HG02981 (cell line): ENCODE data around the gene ITPR1.

ENCODE experiments used
- ATAC-seq: cut with Tn5 transposase; IDR thresholded peaks from one replicate; pipeline ENCODE4 v1.9.1; 2021; ENCODE audit warnings: mild to moderate bottlenecking, moderate library complexity; ENCODE audit not compliant: unreplicated experiment

The ITPR1 gene

GRCh38 chr3:4768021-4768420, 274.9 kb downstream of the ITPR1 start:
- ATAC-seq, result no peak

- no peak for ATAC-seq
Observed at GRCh38 chr3:4768521-4768920, 275.4 kb downstream of the ITPR1 start.

GRCh38 chr3:4770561-4770960, 277.4 kb downstream of the ITPR1 start:
- ATAC-seq, result no peak

GRCh38 chr3:4771243-4771642, 278.1 kb downstream of the ITPR1 start:
- no peak for ATAC-seq

- ATAC-seq, result no peak
Observed at GRCh38 chr3:4772171-4772804, 279.1 kb downstream of the ITPR1 start.

GRCh38 chr3:4772858-4773257, 279.7 kb downstream of the ITPR1 start:
- ATAC-seq, result no peak

DNA sequence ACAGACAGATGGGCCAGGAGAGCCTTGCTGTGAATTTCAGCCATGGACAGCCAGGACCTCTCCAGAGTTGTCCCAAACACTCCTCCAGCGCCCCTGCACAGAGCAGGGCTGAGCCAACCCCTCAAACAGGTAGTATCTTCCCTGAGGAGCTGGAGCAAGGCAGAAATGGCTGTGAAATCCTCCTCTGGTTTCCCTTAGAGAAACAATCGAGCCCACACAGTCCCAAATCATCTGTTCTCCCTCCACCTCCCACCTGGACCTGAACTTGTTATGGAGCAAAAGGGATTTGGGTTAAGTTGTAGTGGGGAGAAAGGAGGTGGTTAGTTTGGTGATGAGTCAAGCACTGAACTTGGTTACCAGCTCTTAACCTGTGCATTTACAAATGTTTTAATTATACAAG, 280.4 kb downstream of the ITPR1 start:
- ATAC-seq, result no peak

DNA sequence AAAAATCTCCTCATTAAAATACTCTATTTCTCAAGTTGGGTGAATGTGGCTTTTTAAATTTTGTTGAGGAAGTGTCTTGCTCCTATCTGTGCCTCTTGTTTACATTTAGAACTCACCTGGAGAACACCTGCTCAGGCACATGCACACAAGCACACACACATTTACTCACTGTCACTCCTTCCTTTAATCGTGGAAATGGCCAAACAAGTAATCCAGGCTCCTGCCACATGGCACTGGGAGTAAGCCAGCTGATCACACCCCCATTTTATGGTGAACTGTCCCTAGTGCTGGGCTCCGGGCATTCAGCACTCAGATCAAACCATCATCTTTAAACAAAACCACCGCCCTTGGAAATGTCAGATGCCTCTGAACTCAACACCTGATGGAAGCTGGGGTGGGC, 281.4 kb downstream of the ITPR1 start:
- ATAC-seq, result no peak

GRCh38 chr3:4776399-4776979, 283.3 kb downstream of the ITPR1 start:
- peak; percentile 25 for ATAC-seq

DNA sequence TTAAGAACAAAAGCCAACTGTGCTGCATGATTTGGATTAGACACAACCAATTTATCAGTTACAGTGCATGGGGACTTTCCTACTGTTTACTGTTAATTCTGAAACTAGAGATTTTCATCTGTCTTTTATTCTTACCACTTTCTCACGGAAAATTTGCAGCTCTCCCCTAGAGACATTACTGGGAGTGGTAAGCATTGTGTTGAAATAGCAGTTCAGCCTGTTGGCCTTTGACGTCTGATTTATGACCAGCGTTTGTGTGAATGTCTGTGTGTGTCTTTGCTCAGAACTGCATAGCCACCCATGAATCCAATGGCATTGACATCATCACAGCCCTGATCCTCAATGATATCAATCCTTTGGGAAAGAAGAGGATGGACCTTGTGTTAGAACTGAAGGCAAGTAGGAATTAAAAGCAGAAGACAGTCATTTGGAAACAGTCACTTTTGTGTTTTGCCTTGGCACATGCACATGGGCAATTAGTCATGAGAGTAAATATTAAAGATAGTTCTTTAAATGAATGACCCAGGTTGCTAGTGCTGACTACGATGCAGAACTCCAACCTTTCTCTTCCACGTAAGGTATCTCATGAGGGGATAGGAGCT, 283.9 kb downstream of the ITPR1 start:
- ATAC-seq, result peak; percentile 80

DNA sequence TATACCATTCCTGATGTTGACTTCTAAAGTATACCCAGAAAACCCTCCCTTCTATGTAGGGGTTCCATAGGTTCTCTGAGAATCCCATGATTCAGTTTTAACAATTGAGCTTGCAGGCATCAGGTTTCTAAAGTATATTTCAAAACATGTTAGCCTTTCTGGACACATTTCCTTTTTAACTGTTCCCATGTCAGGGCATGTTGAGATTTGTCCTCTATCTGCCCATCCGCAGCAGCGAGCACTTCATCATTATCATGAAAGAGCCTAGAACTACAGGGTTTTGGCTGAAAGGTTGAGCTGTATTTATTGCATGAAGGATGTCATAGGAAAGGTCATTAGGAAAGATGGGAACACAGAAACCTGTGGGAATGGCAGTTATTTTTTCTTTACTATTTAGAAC, 285.0 kb downstream of the ITPR1 start:
- ATAC-seq, result no peak

GRCh38 chr3:4778740-4779139, 285.6 kb downstream of the ITPR1 start:
- ATAC-seq, result no peak

DNA sequence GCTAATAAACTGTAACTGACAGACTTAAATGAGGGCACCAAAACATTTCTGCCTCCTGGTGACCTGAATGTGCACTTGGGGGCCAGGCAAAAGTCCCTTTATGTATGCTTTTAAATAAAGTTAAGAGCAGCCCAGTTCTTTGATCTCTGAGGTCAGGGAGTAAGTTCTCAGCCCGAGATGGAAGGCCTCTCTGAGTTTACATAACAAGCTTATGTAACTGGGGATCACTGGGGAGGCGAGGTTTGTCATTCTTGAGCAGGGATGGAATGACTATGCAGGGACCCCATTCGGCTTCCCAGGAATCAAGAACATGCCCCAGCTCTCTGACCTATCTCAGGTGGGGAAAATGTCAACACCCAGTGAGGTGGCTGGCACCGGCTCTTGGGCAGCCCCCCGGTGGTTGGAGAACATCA, 287.4 kb downstream of the ITPR1 start:
- no peak for ATAC-seq

GRCh38 chr3:4782095-4782494, 288.9 kb downstream of the ITPR1 start:
- no peak for ATAC-seq

DNA sequence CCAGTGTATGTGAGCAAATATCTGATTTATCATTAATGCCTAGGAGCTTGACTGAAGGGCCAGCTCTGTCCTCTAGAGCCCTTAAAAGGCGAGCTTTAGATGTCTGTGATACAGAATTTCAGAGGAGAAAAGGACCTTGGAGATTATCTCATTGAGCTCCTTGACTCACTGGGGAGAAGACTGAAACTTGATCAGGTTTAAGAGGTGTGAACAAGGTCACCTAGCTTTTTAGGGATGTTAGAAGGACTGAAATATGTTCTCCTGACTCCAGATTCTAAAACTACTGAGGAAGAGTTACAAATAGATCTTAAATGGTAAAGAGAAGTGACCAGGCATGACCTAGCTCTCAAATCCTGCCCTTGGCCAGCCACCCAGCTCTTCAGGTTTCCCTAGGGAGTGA, 292.4 kb downstream of the ITPR1 start:
- ATAC-seq, result no peak

DNA sequence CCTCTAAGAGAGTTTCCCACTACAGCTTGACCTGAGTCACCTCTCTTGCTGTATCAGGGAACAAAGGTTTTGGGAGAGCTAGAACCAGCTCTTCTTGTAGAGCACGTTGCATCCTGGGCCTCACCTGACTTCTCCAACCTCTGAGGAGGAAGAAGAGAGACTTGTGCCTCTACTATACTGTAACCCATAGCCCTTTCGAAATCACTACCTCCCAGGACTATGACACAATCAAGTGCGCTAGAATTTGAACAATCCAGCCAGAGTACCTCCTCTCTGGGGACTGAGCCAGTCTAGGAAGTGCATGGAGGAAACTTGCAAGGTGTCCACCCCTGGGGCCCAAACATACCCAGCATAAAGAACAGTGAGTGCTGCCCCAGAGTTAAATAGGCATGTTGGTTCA, 293.3 kb downstream of the ITPR1 start:
- no peak for ATAC-seq

DNA sequence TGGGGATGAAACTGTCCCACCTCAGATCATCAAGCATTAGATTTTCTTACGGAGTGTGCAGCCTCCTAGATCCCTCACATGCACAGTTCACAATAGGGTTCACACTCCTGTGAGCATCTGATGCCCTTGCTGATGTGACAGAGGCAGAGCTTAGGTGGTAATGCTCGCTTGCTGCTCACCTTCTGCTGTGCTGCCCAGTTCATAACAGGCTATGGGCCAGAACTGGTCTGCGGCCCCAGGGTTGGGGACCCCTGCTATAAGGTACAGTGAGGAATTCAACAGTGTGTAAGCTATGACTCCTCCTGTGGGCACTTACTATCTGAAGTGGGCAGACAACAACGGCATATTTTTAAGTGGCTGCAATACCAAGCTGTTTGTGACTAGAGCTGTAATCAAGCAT, 298.2 kb downstream of the ITPR1 start:
- no peak for ATAC-seq

DNA sequence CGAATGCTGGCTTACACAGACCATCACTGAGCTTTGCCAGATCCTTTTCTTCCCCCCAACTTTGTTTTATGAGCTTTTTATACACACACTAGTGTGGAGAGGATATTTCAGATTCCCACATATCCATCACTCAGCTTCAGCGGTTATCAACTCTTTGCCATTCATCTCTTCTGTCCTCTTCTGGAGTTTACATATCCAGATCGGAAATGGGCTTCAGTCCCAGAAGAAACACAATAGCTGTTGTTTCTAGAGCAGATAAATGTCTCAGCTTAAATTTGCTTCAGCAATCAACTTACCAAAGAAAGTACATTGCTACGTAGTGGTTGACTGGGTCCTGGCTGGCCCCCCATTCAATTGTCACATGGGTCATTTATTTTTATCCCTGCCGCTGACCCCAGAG, 300.2 kb downstream of the ITPR1 start:
- ATAC-seq, result no peak

DNA sequence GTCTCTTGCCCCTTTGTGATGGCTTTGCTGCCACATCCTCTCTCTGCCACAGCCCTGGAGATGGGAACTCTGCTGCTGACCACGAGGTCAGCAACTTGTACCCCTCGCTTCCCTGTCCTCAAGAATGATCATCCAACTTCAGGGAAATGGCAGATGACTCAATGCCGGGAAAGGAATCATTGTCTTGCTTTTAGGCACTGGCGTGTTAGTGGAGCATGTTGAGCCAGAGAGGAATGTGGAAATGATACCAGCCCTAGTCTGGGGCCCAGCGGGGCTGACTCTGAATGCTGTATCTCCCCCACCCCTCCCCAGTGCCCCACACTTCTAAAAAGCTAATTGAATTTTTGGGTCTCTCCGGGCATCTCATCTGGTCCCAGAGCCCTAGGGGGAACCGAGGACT, 301.2 kb downstream of the ITPR1 start:
- ATAC-seq, result no peak

GRCh38 chr3:4794798-4795197, 301.6 kb downstream of the ITPR1 start:
- ATAC-seq, result no peak

DNA sequence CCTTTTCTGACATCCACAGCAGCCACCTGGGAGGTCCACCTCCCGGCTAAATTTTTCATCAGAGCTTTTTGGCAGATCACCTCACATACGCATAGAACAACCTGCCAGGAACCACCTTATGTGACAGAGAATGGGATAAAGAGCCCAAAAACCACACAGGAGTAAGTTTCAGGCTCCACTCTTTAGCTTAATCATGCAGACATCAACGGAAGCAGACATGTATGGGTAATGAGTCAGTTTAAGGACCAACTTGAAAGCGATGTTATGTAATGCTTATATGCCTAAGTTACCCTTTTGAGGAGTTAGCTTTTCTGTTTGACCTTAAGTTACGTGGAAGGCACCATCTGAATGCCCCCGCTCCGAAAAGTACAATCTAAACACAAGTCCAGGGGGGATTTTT, 302.8 kb downstream of the ITPR1 start:
- ATAC-seq, result no peak

GRCh38 chr3:4797201-4797705, 304.1 kb downstream of the ITPR1 start:
- no peak for ATAC-seq
